Right renal pelvis (tissue), 4 donors: Measurements from ENCODE around the gene DRG1. TPM values are rescaled to one million over a fixed set of nuclear protein-coding genes. Genes with fewer than 3 reads are reported as not detected.
"Not testable (repeated sequence)": the region's sequence is repeated elsewhere in the genome, so short reads cannot be mapped to it uniquely, and the experiment has no call there.

Source experiments
- DNase-seq, 4 donors: peaks; one replicate each; pipeline ENCODE4 v3.0.0-alpha.2; 2013; ENCODE audit warnings: low read depth in 4 of 4, low spot score in 3 of 4, missing footprints in 1 of 4
- polyA plus RNA-seq, 4 donors: library from polyadenylated mRNA; unstranded; fragments of 120-200 nt; gene quantifications; one replicate each; pipeline ENCODE4 v1.2.1, GENCODE V29; 2013; ENCODE audit not compliant: insufficient read length in 4 of 4

DRG1 gene
- polyA plus RNA-seq, 4 donors: 84.2 to 99.3 (median 93.9) TPM

GRCh38 chr22:31441652-31442051, 42.2 kb downstream of the DRG1 start:
- DNase-seq: no peak

DNA sequence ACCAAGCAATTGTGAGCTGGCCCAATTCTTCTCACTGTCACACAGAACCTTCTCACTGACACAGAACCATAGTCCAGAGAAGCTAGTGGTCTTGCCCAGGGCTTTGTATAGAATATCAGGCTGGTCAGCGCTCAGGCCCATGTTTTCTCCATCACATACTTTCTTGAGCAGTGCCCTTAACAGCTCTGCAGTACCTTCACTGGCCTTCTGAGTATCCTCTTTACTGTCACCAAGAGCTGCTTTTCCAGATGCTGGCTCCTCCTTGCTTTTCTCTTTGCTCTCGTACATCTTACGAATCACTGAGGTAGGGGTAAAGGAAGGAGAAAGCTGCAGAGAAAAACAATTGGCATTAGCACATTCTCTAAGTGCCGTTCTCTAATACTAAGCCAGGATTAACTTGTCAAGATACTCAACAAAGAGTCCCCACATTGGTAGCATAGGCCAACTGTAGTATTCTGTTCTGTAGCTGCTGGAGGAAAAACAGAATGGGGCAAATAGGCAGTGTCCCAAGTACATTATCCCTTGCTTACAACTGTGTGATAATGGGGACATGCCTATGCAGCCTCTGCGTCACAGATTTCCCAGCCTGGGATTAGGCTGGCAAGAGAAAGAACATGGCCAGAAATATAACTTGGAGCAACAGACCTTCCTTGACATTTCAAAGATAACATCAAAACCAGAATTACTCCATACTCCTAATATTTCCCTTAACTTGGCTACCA, 43.5 kb downstream of the DRG1 start:
- DNase-seq: no peak

DNA sequence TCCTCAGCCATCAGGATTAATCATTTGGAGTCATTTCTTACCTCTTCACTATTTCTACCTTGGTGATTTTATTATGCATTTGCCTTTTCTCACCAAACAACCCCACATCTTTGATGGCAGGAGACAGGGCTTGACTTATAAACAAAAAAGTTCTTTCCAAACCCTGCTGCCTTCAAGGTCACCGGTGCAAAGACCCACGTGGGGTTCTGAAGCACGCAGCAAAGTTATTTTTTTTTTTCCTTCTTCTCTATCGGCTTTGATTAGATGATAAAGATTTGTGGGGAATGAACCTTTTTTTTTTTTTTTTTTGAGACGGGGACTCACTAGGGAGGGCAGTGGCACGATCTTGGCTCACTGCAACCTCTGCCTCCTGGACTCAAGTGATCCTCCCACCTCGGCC, 44.1 kb downstream of the DRG1 start:
- DNase-seq: no peak

- no peak for DNase-seq
Measured at GRCh38 chr22:31445642-31446041, 46.2 kb downstream of the DRG1 start.

- DNase-seq: no peak
Measured at GRCh38 chr22:31446208-31446607, 46.8 kb downstream of the DRG1 start.

- DNase-seq: no peak
Measured at GRCh38 chr22:31446767-31447166, 47.4 kb downstream of the DRG1 start.

- DNase-seq: no peak
Measured at GRCh38 chr22:31447337-31447736, 47.9 kb downstream of the DRG1 start.

DNA sequence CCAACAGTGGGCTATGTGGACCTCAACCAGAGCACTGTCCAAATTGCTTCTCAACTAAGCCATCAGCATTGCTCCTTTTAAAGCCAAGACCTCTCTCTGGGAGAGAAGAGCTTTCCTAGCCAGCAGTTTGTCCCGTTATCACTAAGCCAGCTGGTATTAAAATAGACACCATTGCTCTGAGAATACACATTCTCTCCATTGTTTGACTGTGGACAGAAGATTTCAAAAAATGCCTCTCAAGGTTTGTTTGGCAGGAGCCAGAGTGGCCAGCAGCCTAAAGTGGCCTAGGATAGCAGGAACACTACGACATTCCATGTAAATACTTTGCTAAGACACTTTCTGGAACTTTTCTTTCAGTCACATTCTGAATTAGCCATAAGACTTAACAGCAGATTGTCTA, 49.0 kb downstream of the DRG1 start:
- no peak for DNase-seq

DNA sequence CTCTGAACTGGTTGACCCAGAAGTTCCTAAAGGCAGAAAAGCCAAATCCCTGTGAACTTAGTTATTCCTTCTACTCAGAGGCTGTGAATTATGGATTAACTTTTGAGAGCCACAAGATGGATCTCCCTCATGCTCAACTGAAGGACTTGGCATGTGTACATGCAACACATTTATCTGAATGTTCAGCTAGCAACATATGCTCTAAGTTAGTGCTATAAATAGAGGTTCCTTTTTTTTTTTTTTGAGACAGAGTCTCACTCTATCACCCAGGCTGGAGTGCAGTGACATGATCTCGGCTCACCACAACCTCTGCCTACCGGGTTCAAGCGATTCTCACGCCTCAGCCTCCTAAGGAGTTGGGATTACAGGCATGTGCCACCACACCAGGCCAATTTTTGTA, 50.1 kb downstream of the DRG1 start:
- DNase-seq: no peak

DNA sequence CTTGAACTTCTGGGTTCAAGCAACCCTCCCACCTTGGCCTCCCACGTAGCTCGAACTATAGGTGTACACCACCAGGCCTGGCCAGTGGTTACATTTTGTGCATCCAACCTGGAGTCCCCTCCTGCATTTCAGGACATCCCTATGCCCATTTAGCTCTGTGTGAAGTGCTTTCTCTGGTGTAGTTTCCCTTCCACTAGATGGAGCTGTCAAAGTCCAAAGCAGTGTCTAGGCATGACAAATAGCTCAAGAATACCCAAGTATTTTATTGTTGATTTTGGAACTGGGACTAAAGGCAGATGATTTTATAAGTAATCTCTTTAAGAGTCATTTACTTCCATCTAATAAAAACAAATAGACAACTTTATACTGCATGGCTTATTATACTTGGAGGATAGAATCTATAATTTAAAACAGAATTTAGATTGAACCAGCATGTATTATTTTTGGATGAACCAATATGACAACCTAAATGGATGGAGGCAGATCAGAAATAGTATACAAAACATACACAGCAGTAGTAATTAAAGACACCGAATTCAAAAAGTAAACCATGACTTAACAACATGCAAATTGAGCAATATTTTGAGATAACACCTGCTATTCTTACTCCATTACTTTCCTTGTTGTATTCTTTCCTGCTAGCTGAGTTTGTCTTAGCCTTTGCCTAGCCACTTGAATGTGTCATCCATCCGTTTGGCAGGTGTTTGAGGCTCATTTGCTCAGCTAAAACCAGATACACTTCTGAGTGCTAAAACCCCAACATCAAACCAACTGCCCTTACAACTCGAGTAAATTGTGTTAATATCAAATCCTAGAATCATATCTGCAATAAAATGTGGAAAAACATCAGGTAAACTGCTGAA, 52.5 kb downstream of the DRG1 start:
- peak in 1 of 4 donors; percentile 6 for DNase-seq

DNA sequence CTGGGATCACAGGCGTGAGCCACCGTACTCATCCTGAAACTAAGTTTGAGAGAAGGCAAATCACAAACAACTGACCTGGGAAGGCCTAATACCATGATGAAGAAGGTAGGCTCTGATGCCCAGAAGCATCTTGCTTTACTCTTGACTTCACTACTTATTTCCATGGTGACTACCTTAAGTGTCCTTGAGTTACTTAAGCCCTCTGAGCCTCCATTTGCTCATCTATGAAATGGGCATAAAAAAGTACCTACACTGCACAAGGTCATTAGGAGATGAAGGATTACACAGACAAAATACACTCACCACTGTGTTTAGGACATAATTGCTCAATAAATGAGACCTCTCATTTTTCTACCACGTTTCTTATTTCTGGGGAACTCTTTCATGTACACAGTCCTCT, 62.3 kb downstream of the DRG1 start:
- DNase-seq: no peak

DNA sequence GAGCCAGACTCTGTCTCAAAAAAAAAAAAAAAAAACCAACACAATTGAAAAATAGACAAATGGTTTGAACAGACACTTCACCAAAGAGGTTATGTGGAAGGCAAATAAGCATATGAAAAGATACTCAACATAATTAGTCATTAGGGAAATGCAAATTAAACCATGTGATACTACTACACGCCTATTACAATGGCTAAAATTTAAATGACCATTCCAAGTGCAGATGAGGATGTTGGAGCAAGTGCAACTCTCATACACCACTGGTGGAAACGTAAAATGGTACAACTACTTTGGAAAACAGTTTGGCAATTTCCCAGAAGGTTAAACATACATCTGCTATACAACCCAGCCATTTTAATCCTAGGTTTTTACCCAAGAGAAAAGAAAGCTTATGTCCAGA, 65.9 kb downstream of the DRG1 start:
- no peak for DNase-seq

DNA sequence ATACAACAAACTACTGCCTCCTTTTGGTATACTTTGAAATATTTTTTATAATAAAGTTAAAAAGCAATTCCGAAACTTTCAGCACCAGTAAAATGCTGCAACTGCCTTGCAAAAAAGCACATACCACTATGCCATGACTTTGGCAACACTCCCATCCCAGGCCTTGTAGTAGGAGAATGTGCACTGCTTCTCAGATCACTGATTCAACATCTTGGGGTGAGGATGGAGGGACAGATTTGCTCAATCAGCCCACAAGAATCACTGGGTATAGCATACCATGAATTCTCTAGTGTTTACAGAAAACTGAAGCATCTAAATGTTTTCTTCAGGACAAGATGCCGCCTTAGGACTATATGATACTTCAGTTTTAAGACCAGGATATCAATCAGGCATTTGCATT, 75.3 kb downstream of the DRG1 start:
- DNase-seq: no peak

DNA sequence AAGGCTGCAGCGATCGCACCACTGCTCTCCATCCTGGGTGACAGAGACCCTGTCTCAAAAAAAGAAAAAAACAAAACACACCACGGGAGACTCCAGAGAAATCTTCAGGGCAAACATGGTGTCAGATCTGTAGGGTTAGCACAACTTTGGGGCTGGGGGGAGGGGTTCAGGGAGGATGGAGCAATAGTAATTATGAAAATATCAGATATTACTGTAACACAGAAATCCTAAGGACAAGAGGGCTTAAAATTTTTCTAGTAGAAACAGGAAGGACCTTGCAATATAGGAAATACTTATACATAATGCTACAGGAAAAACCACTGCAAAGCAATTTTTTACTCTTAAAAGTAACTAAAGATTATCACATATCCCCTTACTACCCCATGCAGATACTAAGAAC, 76.4 kb downstream of the DRG1 start:
- no peak for DNase-seq

DNA sequence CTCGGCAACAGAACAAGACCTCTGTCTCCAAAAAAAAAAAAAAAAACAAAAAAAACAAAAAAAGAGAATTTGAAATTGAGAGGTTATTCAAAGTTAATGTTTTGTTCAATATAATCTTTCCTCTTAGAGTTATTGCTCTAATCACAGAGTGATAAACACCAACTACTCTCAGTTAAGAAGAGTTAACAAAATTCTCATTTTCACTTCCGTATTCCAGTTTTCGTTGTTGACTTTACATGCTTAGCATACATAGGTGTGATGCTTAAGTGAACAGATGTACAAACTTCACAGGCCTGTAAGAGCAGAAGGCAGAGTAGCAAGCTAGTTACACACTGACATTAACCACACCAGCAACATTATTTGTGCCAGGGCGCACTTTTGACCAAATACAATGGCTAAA, 77.9 kb downstream of the DRG1 start:
- no peak for DNase-seq

GRCh38 chr22:31481129-31481528, 81.7 kb downstream of the DRG1 start:
- DNase-seq: no peak

GRCh38 chr22:31482470-31482869, 83.1 kb downstream of the DRG1 start:
- DNase-seq: not testable (repeated sequence)

Other genes with a start within 250 kb of the DRG1 start
- gene RNF185, start 239.4 kb upstream of the DRG1 start, polyA plus RNA-seq: 10 to 100 TPM; 53.1 to 58.7 (median 55.8) TPM
- gene LIMK2, start 187.3 kb upstream of the DRG1 start, polyA plus RNA-seq: 10 to 100 TPM; 52.5 to 57.4 (median 53.0) TPM
- gene PIK3IP1, start 107.1 kb upstream of the DRG1 start, polyA plus RNA-seq: 10 to 100 TPM; 12.4 to 15.2 (median 14.5) TPM
- gene PATZ1, start 53.3 kb upstream of the DRG1 start, polyA plus RNA-seq: 10 to 100 TPM; 74.4 to 82.5 (median 77.8) TPM
- gene EIF4ENIF1, start 90.2 kb downstream of the DRG1 start, polyA plus RNA-seq: 10 to 100 TPM; 42.4 to 47.8 (median 46.5) TPM
- 10 to 100 TPM; 20.9 to 26.1 (median 23.5) TPM for gene SFI1, start 96.9 kb downstream of the DRG1 start, polyA plus RNA-seq